ENCODE data around the gene MMP15. TPM values are rescaled to one million over a fixed set of nuclear protein-coding genes. Genes with fewer than 3 reads are reported as not detected.

MMP15 gene
- total and polyA plus RNA-seq, 2 donors (not counting 3 experiments of a cell fraction or from before 2014, with no cell fraction given): 12.6 to 16.0 TPM

DNA sequence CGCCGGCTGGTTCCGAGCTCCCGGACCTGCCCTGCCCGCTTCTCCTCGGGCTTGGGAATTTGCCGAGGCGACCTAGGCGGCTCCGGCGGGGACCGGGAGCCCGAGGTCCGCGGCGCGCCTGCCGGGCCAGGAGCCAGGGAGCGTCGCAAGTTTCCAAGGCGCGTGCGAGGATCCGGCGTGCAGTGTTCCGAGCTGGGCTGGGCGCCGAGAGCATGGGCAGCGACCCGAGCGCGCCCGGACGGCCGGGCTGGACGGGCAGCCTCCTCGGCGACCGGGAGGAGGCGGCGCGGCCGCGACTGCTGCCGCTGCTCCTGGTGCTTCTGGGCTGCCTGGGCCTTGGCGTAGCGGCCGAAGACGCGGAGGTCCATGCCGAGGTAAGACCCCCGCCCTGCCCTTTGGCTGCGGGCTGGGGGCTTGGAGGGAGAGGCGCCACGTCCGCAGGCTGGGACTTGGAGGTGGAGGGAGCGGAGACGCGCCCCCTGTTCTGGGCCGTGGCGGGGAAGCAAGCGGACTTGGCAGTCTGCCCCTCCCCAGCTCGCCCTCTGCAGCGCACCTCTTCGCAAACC, 668 bp downstream of the MMP15 start:
- Histone ChIP-seq H3K9me1 (replicated peaks; ENCODE audit: control insufficient read depth, extremely low read depth, insufficient read depth, low read length) (no peaks in the 10 kb centered on the region), H3K4me3 (replicated peaks in 1 of 3; ENCODE audit: insufficient read depth in 1 of 3, low read depth in 1 of 3, low read length in 3 of 3) (peak overlapping the region in 2 of 3 experiments; percentile 51 to 64), H3K9me3 (replicated peaks; ENCODE audit: control insufficient read depth, insufficient read depth, low read length) (no peaks in the 10 kb centered on the region), H3K27ac (ENCODE audit: insufficient read depth, low read depth, low read length) (no peak overlapping the region), H4K20me1 (replicated peaks; ENCODE audit: control insufficient read depth, extremely low read depth, insufficient read depth, low read length) (no peaks in the 10 kb centered on the region), H3K36me3 (ENCODE audit: control insufficient read depth in 2 of 2, extremely low read depth in 1 of 2, insufficient read depth in 2 of 2, low read length in 2 of 2) (no peaks in the 10 kb centered on the region), H3K4me2 (ENCODE audit: insufficient read depth, low read length) (peak overlapping the region; percentile 84), H3K4me1 (ENCODE audit: control insufficient read depth, extremely low read depth, insufficient read depth, low read length) (peaks cover 19% of the 10 kb centered on the region), H3K27me3 (ENCODE audit: control insufficient read depth in 2 of 2, insufficient read depth in 2 of 2, low read length in 2 of 2) (peaks cover 0 to 8% of the 10 kb centered on the region in 2 experiments), H3K9ac (replicated peaks; ENCODE audit: extremely low read depth, insufficient read depth, low read length) (no peak overlapping the region), H3K79me2 (ENCODE audit: control insufficient read depth, insufficient read depth, low read length) (no peaks in the 10 kb centered on the region), H2AFZ (ENCODE audit: low read depth, low read length) (peak overlapping the region; percentile 81)
- BruUV-seq (replicated peaks): no TSS peak
- peak; percentile 56 for DNase-seq (ENCODE audit: low read depth, low spot score)
- FAIRE-seq: no peak
- TF ChIP-seq MYC (IDR thresholded peaks at IDR 0.05; ENCODE audit: low read depth, low read length) (no peak), POLR2AphosphoS5 (IDR thresholded peaks at IDR 0.05; ENCODE audit: insufficient read depth, low read depth, low read length) (no peak), CTCF (IDR thresholded peaks at IDR 0.05; ENCODE audit: extremely low read depth in 1 of 2, insufficient read depth in 1 of 2, low read depth in 1 of 2, low read length in 2 of 2) (no peak), FOS (IDR thresholded peaks at IDR 0.05; ENCODE audit: borderline replicate concordance, insufficient read depth, low read length) (no peak), GATA2 (IDR thresholded peaks at IDR 0.05; ENCODE audit: insufficient read depth, insufficient read length, low read depth, low read length) (no peak), EZH2 (IDR thresholded peaks at IDR 0.05; ENCODE audit: borderline replicate concordance, low read depth, low read length, severe bottlenecking) (no peak), JUN (IDR thresholded peaks at IDR 0.05; ENCODE audit: borderline replicate concordance, insufficient read depth, insufficient read length, low read depth) (no peak), POLR2A (IDR thresholded peaks at IDR 0.05; ENCODE audit: low read depth, low read length) (no peak)
- TF ChIP-seq, protein P1, sequence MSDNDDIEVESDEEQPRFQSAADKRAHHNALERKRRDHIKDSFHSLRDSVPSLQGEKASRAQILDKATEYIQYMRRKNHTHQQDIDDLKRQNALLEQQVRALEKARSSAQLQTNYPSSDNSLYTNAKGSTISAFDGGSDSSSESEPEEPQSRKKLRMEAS (IDR thresholded peaks at IDR 0.05; ENCODE audit: insufficient read depth, insufficient read length): no peak
- ChIA-PET POLR2A (interaction anchor here (1.0 to 2.0 kb wide), 2 partner anchors 96 to 103 kb away, joined by 3 to 8 read pairs; partner anchors contain the start of gene CFAP20), CTCF (interaction anchor here (0.9 to 5.6 kb wide), 4 partner anchors 71 to 145 kb away, joined by 3 to 54 read pairs (median 28); partner anchors contain the start of gene CFAP20)
- dilution Hi-C loops (cut with MboI; ENCODE audit: extremely low pct_ligation_motif_present, low sequenced_read_pairs) (no loop called here), intact Hi-C loops (cut with micrococcal nuclease) (loop anchor here (1.0 to 2.0 kb wide), 2 partner anchors 55 to 71 kb away; no protein-coding TSS in a partner anchor)

Data from endothelial cell of umbilical vein (primary cell).